ENCODE results near the gene KIF5C. TPM values are rescaled to one million over a fixed set of nuclear protein-coding genes. Genes with fewer than 3 reads are reported as not detected.

The KIF5C gene
- total RNA-seq, 1 experiment from 2014 or later, result 1.5 TPM

GRCh38 chr2:148907085-148907785, 32.2 kb downstream of the KIF5C start:
- POLR2A ChIA-PET, result no interaction called here
- intact Hi-C loops (cut with micrococcal nuclease; ENCODE audit: unreplicated experiment), result no loop called here
- no peaks in the 10 kb centered on the region for H3K36me3 ChIP-seq (ENCODE audit: control insufficient read depth, insufficient read depth, low read length)
- Mint-ChIP-seq H3K9me3 (ENCODE audit: unreplicated experiment) (peaks cover 6% of the 10 kb centered on the region), H3K36me3 (ENCODE audit: insufficient read depth, unreplicated experiment) (no peaks in the 10 kb centered on the region), H3K4me3 (ENCODE audit: unreplicated experiment) (no peak overlapping the region), H3K27me3 (ENCODE audit: insufficient read depth, unreplicated experiment) (peaks cover 13% of the 10 kb centered on the region), H3K4me1 (ENCODE audit: low read depth, unreplicated experiment) (no peaks in the 10 kb centered on the region), H3K27ac (ENCODE audit: unreplicated experiment) (no peak overlapping the region)
- no TSS peak for BruUV-seq (replicated peaks)
- H3K4me1 ChIP-seq, result no peaks in the 10 kb centered on the region
- peaks cover 4% of the 10 kb centered on the region; the same call in 1 of the 2 replicates for H3K9me3 ChIP-seq
- TF ChIP-seq CTCF (IDR thresholded peaks at IDR 0.05; ENCODE audit: insufficient read depth in 1 of 2, low read depth in 1 of 2, low read length in 1 of 2, severe bottlenecking in 1 of 2, unreplicated experiment in 1 of 2), result no peak
- DNase-seq, result no peak
- H3K27me3 ChIP-seq (replicated peaks; ENCODE audit: control insufficient read depth, insufficient read depth, low read length), result no peaks in the 10 kb centered on the region; the same call in none of the 2 replicates
- no peak overlapping the region for H3K4me3 ChIP-seq (ENCODE audit: low read depth, low read length)
- CTCF ChIA-PET, result interaction anchor here (0.6 to 1.7 kb wide), 2 partner anchors 20 to 78 kb away, joined by 3 to 7 read pairs; no protein-coding TSS in a partner anchor

GRCh38 chr2:148909114-148909513, 34.1 kb downstream of the KIF5C start:
- CTCF ChIA-PET, result no interaction called here
- Histone ChIP-seq H3K36me3 (ENCODE audit: control insufficient read depth, insufficient read depth, low read length) (no peaks in the 10 kb centered on the region), H3K27me3 (replicated peaks; ENCODE audit: control insufficient read depth, insufficient read depth, low read length) (no peaks in the 10 kb centered on the region; the same call in 1 of the 2 replicates), H3K4me1 (no peaks in the 10 kb centered on the region), H3K9me3 (peaks cover 4% of the 10 kb centered on the region; the same call in 1 of the 2 replicates), H3K4me3 (ENCODE audit: low read depth, low read length) (no peak overlapping the region)
- Mint-ChIP-seq H3K27ac (ENCODE audit: unreplicated experiment) (no peak overlapping the region), H3K4me3 (ENCODE audit: unreplicated experiment) (no peak overlapping the region), H3K4me1 (ENCODE audit: low read depth, unreplicated experiment) (no peaks in the 10 kb centered on the region), H3K9me3 (ENCODE audit: unreplicated experiment) (peaks cover 6% of the 10 kb centered on the region), H3K27me3 (ENCODE audit: insufficient read depth, unreplicated experiment) (peaks cover 13% of the 10 kb centered on the region), H3K36me3 (ENCODE audit: insufficient read depth, unreplicated experiment) (no peaks in the 10 kb centered on the region)
- intact Hi-C loops (cut with micrococcal nuclease; ENCODE audit: unreplicated experiment), result no loop called here
- POLR2A ChIA-PET, result no interaction called here
- no peak for DNase-seq
- BruUV-seq (replicated peaks), result no TSS peak
- TF ChIP-seq CTCF (IDR thresholded peaks at IDR 0.05; ENCODE audit: insufficient read depth in 1 of 2, low read depth in 1 of 2, low read length in 1 of 2, severe bottlenecking in 1 of 2, unreplicated experiment in 1 of 2), result no peak

- H3K27ac Mint-ChIP-seq (ENCODE audit: unreplicated experiment), result no peak overlapping the region
- H3K36me3 Mint-ChIP-seq (ENCODE audit: insufficient read depth, unreplicated experiment), result no peaks in the 10 kb centered on the region
- Histone ChIP-seq H3K9me3 (peaks cover 2% of the 10 kb centered on the region; the same call in 1 of the 2 replicates), H3K4me1 (no peaks in the 10 kb centered on the region), H3K4me3 (ENCODE audit: low read depth, low read length) (no peak overlapping the region), H3K36me3 (ENCODE audit: control insufficient read depth, insufficient read depth, low read length) (no peaks in the 10 kb centered on the region), H3K27me3 (replicated peaks; ENCODE audit: control insufficient read depth, insufficient read depth, low read length) (no peaks in the 10 kb centered on the region; the same call in 1 of the 2 replicates)
- no peak for TF ChIP-seq CTCF (IDR thresholded peaks at IDR 0.05; ENCODE audit: insufficient read depth in 1 of 2, low read depth in 1 of 2, low read length in 1 of 2, severe bottlenecking in 1 of 2, unreplicated experiment in 1 of 2)
- peaks cover 2% of the 10 kb centered on the region for H3K9me3 Mint-ChIP-seq (ENCODE audit: unreplicated experiment)
- H3K27me3 Mint-ChIP-seq (ENCODE audit: insufficient read depth, unreplicated experiment), result peaks cover 2% of the 10 kb centered on the region
- intact Hi-C loops (cut with micrococcal nuclease; ENCODE audit: unreplicated experiment), result no loop called here
- no peak for DNase-seq
- ChIA-PET POLR2A (no interaction called here), CTCF (no interaction called here)
- BruUV-seq (replicated peaks), result no TSS peak
- no peaks in the 10 kb centered on the region for H3K4me1 Mint-ChIP-seq (ENCODE audit: low read depth, unreplicated experiment)
- H3K4me3 Mint-ChIP-seq (ENCODE audit: unreplicated experiment), result no peak overlapping the region
These were observed 38.0 kb downstream of the KIF5C start for GRCh38 chr2:148913061-148913460.

Data from Caco-2 (cell line).